Measurements from ENCODE around the gene CACNG5. TPM values are rescaled to one million over a fixed set of nuclear protein-coding genes. Genes with fewer than 3 reads are reported as not detected.

Gene CACNG5
- total and polyA plus RNA-seq, 2 experiments from 2014 or later = 1.8 to 3.3 TPM

DNA sequence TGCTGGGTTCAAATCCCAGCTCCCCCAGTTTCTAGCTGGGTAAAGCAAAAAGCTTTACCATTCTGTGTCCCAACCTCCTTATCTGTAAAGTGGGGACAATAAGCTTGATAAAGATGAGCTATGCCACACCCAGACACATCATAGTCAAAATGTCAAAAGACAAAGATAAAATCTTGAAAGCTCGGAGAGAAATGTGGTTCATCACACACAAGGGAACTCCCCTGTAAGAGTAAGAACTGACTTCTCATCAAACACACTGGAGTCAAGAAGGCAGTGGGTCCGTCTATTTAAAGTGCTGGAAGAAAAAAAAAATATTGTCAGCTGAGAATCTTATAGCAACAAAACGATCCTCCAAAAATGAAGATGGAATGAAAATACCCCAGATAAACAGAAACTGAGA, 25.3 kb downstream of the CACNG5 start (continued):
- TF ChIP-seq ZNF114 (CRISPR knock-in tag; IDR thresholded peaks at IDR 0.05) = no peak
- TF ChIP-seq, protein P1, sequence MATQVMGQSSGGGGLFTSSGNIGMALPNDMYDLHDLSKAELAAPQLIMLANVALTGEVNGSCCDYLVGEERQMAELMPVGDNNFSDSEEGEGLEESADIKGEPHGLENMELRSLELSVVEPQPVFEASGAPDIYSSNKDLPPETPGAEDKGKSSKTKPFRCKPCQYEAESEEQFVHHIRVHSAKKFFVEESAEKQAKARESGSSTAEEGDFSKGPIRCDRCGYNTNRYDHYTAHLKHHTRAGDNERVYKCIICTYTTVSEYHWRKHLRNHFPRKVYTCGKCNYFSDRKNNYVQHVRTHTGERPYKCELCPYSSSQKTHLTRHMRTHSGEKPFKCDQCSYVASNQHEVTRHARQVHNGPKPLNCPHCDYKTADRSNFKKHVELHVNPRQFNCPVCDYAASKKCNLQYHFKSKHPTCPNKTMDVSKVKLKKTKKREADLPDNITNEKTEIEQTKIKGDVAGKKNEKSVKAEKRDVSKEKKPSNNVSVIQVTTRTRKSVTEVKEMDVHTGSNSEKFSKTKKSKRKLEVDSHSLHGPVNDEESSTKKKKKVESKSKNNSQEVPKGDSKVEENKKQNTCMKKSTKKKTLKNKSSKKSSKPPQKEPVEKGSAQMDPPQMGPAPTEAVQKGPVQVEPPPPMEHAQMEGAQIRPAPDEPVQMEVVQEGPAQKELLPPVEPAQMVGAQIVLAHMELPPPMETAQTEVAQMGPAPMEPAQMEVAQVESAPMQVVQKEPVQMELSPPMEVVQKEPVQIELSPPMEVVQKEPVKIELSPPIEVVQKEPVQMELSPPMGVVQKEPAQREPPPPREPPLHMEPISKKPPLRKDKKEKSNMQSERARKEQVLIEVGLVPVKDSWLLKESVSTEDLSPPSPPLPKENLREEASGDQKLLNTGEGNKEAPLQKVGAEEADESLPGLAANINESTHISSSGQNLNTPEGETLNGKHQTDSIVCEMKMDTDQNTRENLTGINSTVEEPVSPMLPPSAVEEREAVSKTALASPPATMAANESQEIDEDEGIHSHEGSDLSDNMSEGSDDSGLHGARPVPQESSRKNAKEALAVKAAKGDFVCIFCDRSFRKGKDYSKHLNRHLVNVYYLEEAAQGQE (IDR thresholded peaks at IDR 0.05; ENCODE audit: unreplicated experiment) = no peak
- no peak for TF ChIP-seq EZH2phosphoT487 (IDR thresholded peaks at IDR 0.05; ENCODE audit: unreplicated experiment)
- no peak for TF ChIP-seq STAT1 (IDR thresholded peaks at IDR 0.05; ENCODE audit: unreplicated experiment)
- TF ChIP-seq CREB1 (CRISPR knock-in tag; IDR thresholded peaks at IDR 0.05; ENCODE audit: low read depth) = no peak

DNA sequence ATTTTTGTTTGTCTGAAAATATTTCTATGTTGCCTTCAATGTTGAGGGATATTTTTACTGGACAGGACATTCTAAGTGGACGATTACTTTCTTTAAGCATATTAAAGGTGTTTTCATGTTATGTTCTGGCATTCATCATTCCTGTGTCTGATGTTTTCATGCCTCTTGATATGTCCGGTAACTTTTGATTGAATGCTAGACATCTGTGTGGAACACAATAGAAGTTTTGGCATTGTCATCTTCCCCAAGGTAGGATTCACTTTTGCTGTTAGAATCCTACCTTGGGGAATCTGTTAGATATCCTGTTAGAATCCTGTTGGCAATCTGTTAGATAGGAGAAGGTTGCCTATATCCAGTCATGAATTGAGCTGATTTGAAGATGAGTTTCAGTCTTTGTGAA, 28.9 kb downstream of the CACNG5 start:
- Mint-ChIP-seq H3K4me3 (no peak overlapping the region), H3K36me3 (ENCODE audit: low read depth) (peaks cover 4% of the 10 kb centered on the region; the same call in 1 of the 3 replicates)

More for the DNA sequence above, 28.9 kb downstream of the CACNG5 start:
- H3K79me2 ChIP-seq (replicated peaks; ENCODE audit: insufficient read depth) = no peaks in the 10 kb centered on the region
- H2AFZ ChIP-seq = no peak overlapping the region
- no peak for DNase-seq (ENCODE audit: low spot score)
- no peak for ATAC-seq
- no peaks in the 10 kb centered on the region for H3K27me3 ChIP-seq (ENCODE audit: insufficient read depth)
- H3K27ac ChIP-seq (ENCODE audit: low read depth) = no peak overlapping the region
- Mint-ChIP-seq H3K27ac (no peak overlapping the region), H3K9me3 (peaks cover 17% of the 10 kb centered on the region; the same call in 2 of the 3 replicates), H3K27me3 (ENCODE audit: insufficient read depth, low read depth, poor library complexity) (peaks cover 2% of the 10 kb centered on the region), H3K4me1 (no peaks in the 10 kb centered on the region)
- no peak overlapping the region for H3K4me2 ChIP-seq
- H3K4me3 ChIP-seq = no peak overlapping the region
- TF ChIP-seq JUNB (IDR thresholded peaks at IDR 0.05; ENCODE audit: unreplicated experiment) (no peak), CREB1 (CRISPR knock-in tag; IDR thresholded peaks at IDR 0.05; ENCODE audit: low read depth) (no peak), NANOG (IDR thresholded peaks at IDR 0.05; ENCODE audit: borderline replicate concordance) (no peak), POLR2AphosphoS5 (IDR thresholded peaks at IDR 0.05; ENCODE audit: low read depth) (no peak), EZH2phosphoT487 (IDR thresholded peaks at IDR 0.05; ENCODE audit: unreplicated experiment) (no peak), EZH2 (IDR thresholded peaks at IDR 0.05; ENCODE audit: low read depth, unreplicated experiment) (no peak), ZNF114 (CRISPR knock-in tag; IDR thresholded peaks at IDR 0.05) (no peak), STAT1 (IDR thresholded peaks at IDR 0.05; ENCODE audit: unreplicated experiment) (no peak)
- TF ChIP-seq, protein P1 (IDR thresholded peaks at IDR 0.05; ENCODE audit: unreplicated experiment) = no peak
- TF ChIP-seq, protein P2, sequence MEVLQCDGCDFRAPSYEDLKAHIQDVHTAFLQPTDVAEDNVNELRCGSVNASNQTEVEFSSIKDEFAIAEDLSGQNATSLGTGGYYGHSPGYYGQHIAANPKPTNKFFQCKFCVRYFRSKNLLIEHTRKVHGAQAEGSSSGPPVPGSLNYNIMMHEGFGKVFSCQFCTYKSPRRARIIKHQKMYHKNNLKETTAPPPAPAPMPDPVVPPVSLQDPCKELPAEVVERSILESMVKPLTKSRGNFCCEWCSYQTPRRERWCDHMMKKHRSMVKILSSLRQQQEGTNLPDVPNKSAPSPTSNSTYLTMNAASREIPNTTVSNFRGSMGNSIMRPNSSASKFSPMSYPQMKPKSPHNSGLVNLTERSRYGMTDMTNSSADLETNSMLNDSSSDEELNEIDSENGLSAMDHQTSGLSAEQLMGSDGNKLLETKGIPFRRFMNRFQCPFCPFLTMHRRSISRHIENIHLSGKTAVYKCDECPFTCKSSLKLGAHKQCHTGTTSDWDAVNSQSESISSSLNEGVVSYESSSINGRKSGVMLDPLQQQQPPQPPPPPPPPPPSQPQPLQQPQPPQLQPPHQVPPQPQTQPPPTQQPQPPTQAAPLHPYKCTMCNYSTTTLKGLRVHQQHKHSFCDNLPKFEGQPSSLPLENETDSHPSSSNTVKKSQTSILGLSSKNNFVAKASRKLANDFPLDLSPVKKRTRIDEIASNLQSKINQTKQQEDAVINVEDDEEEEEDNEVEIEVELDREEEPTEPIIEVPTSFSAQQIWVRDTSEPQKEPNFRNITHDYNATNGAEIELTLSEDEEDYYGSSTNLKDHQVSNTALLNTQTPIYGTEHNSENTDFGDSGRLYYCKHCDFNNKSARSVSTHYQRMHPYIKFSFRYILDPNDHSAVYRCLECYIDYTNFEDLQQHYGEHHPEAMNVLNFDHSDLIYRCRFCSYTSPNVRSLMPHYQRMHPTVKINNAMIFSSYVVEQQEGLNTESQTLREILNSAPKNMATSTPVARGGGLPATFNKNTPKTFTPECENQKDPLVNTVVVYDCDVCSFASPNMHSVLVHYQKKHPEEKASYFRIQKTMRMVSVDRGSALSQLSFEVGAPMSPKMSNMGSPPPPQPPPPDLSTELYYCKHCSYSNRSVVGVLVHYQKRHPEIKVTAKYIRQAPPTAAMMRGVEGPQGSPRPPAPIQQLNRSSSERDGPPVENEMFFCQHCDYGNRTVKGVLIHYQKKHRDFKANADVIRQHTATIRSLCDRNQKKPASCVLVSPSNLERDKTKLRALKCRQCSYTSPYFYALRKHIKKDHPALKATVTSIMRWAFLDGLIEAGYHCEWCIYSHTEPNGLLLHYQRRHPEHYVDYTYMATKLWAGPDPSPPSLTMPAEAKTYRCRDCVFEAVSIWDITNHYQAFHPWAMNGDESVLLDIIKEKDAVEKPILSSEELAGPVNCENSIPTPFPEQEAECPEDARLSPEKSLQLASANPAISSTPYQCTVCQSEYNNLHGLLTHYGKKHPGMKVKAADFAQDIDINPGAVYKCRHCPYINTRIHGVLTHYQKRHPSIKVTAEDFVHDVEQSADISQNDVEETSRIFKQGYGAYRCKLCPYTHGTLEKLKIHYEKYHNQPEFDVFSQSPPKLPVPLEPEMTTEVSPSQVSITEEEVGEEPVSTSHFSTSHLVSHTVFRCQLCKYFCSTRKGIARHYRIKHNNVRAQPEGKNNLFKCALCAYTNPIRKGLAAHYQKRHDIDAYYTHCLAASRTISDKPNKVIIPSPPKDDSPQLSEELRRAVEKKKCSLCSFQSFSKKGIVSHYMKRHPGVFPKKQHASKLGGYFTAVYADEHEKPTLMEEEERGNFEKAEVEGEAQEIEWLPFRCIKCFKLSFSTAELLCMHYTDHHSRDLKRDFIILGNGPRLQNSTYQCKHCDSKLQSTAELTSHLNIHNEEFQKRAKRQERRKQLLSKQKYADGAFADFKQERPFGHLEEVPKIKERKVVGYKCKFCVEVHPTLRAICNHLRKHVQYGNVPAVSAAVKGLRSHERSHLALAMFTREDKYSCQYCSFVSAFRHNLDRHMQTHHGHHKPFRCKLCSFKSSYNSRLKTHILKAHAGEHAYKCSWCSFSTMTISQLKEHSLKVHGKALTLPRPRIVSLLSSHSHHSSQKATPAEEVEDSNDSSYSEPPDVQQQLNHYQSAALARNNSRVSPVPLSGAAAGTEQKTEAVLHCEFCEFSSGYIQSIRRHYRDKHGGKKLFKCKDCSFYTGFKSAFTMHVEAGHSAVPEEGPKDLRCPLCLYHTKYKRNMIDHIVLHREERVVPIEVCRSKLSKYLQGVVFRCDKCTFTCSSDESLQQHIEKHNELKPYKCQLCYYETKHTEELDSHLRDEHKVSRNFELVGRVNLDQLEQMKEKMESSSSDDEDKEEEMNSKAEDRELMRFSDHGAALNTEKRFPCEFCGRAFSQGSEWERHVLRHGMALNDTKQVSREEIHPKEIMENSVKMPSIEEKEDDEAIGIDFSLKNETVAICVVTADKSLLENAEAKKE (CRISPR knock-in tag; IDR thresholded peaks at IDR 0.05) = no peak
- no peaks in the 10 kb centered on the region for H3K4me1 ChIP-seq (ENCODE audit: insufficient read depth)
- H3K36me3 ChIP-seq (ENCODE audit: insufficient read depth) = no peaks in the 10 kb centered on the region
- H4K20me1 ChIP-seq (replicated peaks; ENCODE audit: insufficient read depth) = no peaks in the 10 kb centered on the region
- no peaks in the 10 kb centered on the region for H3K9me2 ChIP-seq (ENCODE audit: insufficient read depth)
- no peaks in the 10 kb centered on the region for H3F3A ChIP-seq (replicated peaks; ENCODE audit: low read depth)

Data from GM23338 (cell line).